Esophagus muscularis mucosa (tissue), 4 donors: ENCODE data around the gene IP6K3. TPM values are rescaled to one million over a fixed set of nuclear protein-coding genes. Genes with fewer than 3 reads are reported as not detected.

ENCODE experiments used
- DNase-seq: peaks from one replicate; pipeline ENCODE4 v3.0.0-alpha.2; 2017; ENCODE audit errors: extremely low spot score
- H3K27ac ChIP-seq, 4 donors: fragments of 200-600 bp; sonication (generic); replicated peaks in 1 of 4; 1 replicate in 3 of 4; 2 replicates in 1 of 4; pipeline ENCODE4 v1.5.1; 2016 to 2019; ENCODE audit warnings: mild to moderate bottlenecking in 1 of 4
- H3K27me3 ChIP-seq, 4 donors: fragments of 200-600 bp; sonication (generic); one replicate each; pipeline versions ENCODE4 v1.5.1 to v1.6.0; 2016 to 2019
- H3K36me3 ChIP-seq, 4 donors: fragments of 200-600 bp; sonication (generic); one replicate each; pipeline ENCODE4 v1.5.1; 2016 to 2019
- H3K4me1 ChIP-seq, 4 donors: fragments of 200-600 bp; sonication (generic); one replicate each; pipeline ENCODE4 v1.5.1; 2016 to 2019
- H3K4me3 ChIP-seq, 4 donors: fragments of 200-600 bp; sonication (generic); 1 replicate in 2 of 4; 2 replicates in 2 of 4; pipeline ENCODE4 v1.5.1; 2016 to 2019; ENCODE audit warnings: mild to moderate bottlenecking in 4 of 4, moderate library complexity in 1 of 4
- H3K9me3 ChIP-seq, 4 donors: fragments of 200-600 bp; sonication (generic); 1 replicate in 3 of 4; 2 replicates in 1 of 4; pipeline ENCODE4 v1.5.1; 2016 to 2019
- CTCF ChIP-seq, 3 experiments: fragments of 200-600 bp in 2 of 3; fragments of 450-650 bp in 1 of 3; sonication (generic) in 2 of 3; IDR thresholded peaks; one replicate each; pipeline ENCODE4 v1.5.1; 2017 to 2019; ENCODE audit warnings: antibody characterized with exemption in 3 of 3, mild to moderate bottlenecking in 2 of 3, moderate library complexity in 1 of 3
- EP300 ChIP-seq: sonication (generic); formaldehyde crosslinking; IDR thresholded peaks from one replicate; pipeline ENCODE4 v1.6.1; 2017; ENCODE audit warnings: antibody characterized with exemption
- POLR2A ChIP-seq: fragments of 450-650 bp; IDR thresholded peaks from one replicate; pipeline ENCODE4 v1.6.1; 2017; ENCODE audit warnings: antibody characterized with exemption, moderate library complexity, mild to moderate bottlenecking, low read depth
- POLR2AphosphoS5 ChIP-seq, 2 donors: sonication (generic); formaldehyde crosslinking; IDR thresholded peaks; one replicate each; pipeline ENCODE4 v1.6.1; 2017; ENCODE audit warnings: antibody characterized with exemption in 2 of 2
- WGBS: methylation state at CpG from one replicate; pipeline ENCODE4 v1.1.5; 2018; 5-methylcytosine and 5-hydroxymethylcytosine counted together
- intact Hi-C: fragments of 100-400 bp; cut with DNase I; formaldehyde crosslinking; loops from one replicate; pipeline ENCODE4 v1.15.1; 2023
- total RNA-seq, 4 donors: library from RNA; depleted of rRNA; stranded (reverse); fragments of >200 nt; gene quantifications; one replicate each; pipeline versions ENCODE4 v1.1.0 to v1.2.1, GENCODE V29; 2016

IP6K3 gene
- total RNA-seq, 4 donors from 2014 or later = 1.2 to 2.8 (median 1.7) TPM

GRCh38 chr6:33759887-33760629 lies 13.4 kb upstream of the IP6K3 start:
- TF ChIP-seq EP300 = no peak
- TF ChIP-seq POLR2AphosphoS5 (IDR thresholded peaks at IDR 0.05) = no peak
- no peak for TF ChIP-seq CTCF (IDR thresholded peaks at IDR 0.05)
- H3K4me3 ChIP-seq = no peak overlapping the region
- H3K4me1 ChIP-seq = peaks cover 4 to 14% (median 5%) of the 10 kb centered on the region in 4 donors
- H3K36me3 ChIP-seq = no peaks in the 10 kb centered on the region
- intact Hi-C loops = no loop called here
- no peak overlapping the region for H3K27ac ChIP-seq
- no peaks in the 10 kb centered on the region for H3K9me3 ChIP-seq
- WGBS = 87% methylated on average over 9 of the region's 9 CpGs
- H3K27me3 ChIP-seq = peaks cover 0 to 3% (median 1%) of the 10 kb centered on the region in 4 donors
- DNase-seq = no peak

- Histone ChIP-seq H3K27me3 (peaks cover 0 to 8% (median 1%) of the 10 kb centered on the region in 4 donors), H3K9me3 (no peaks in the 10 kb centered on the region), H3K4me1 (peaks cover 4 to 14% (median 5%) of the 10 kb centered on the region in 4 donors), H3K4me3 (no peak overlapping the region), H3K27ac (no peak overlapping the region), H3K36me3 (no peaks in the 10 kb centered on the region)
- TF ChIP-seq POLR2AphosphoS5 (IDR thresholded peaks at IDR 0.05) (no peak), POLR2A (no peak), CTCF (IDR thresholded peaks at IDR 0.05) (no peak), EP300 (no peak)
- DNase-seq = no peak
- 50% methylated on average over 7 of the region's 7 CpGs for WGBS
- intact Hi-C loops = no loop called here
Measured at GRCh38 chr6:33758815-33759216, 12.1 kb upstream of the IP6K3 start.

- Histone ChIP-seq H3K27ac (no peak overlapping the region), H3K4me3 (no peak overlapping the region), H3K4me1 (peaks cover 4 to 14% (median 5%) of the 10 kb centered on the region in 4 donors), H3K36me3 (no peaks in the 10 kb centered on the region), H3K9me3 (no peaks in the 10 kb centered on the region), H3K27me3 (peaks cover 0 to 8% (median 1%) of the 10 kb centered on the region in 4 donors)
- TF ChIP-seq POLR2AphosphoS5 (IDR thresholded peaks at IDR 0.05) = no peak
- no peak for TF ChIP-seq EP300
- no peak for TF ChIP-seq CTCF (IDR thresholded peaks at IDR 0.05)
- TF ChIP-seq POLR2A = no peak
- DNase-seq = no peak
- intact Hi-C loops = no loop called here
- 83% methylated on average over 10 of the region's 10 CpGs for WGBS
Measured at GRCh38 chr6:33757906-33758305, 11.2 kb upstream of the IP6K3 start.

GRCh38 chr6:33757113-33757512 lies 10.4 kb upstream of the IP6K3 start:
- 72% methylated on average over 3 of the region's 3 CpGs for WGBS
- no peak for DNase-seq
- H3K9me3 ChIP-seq = no peaks in the 10 kb centered on the region
- H3K36me3 ChIP-seq = no peaks in the 10 kb centered on the region
- TF ChIP-seq CTCF (IDR thresholded peaks at IDR 0.05) (no peak), POLR2A (no peak), EP300 (no peak), POLR2AphosphoS5 (IDR thresholded peaks at IDR 0.05) (no peak)
- peaks cover 4 to 14% (median 5%) of the 10 kb centered on the region in 4 donors for H3K4me1 ChIP-seq
- intact Hi-C loops = no loop called here
- peaks cover 0 to 6% (median 1%) of the 10 kb centered on the region in 4 donors for H3K27me3 ChIP-seq
- no peak overlapping the region for H3K4me3 ChIP-seq
- H3K27ac ChIP-seq = no peak overlapping the region
